ENCODE results near the gene RCAN1. TPM values are rescaled to one million over a fixed set of nuclear protein-coding genes. Genes with fewer than 3 reads are reported as not detected.

The RCAN1 gene
- total and polyA plus RNA-seq, 10 donors, result 5.3 to 28.6 (median 14.7) TPM

GRCh38 chr21:34595457-34595856 is 19.5 kb downstream of the RCAN1 start:
- no peaks in the 10 kb centered on the region for H3K9me3 ChIP-seq
- no peak overlapping the region for H3K27ac ChIP-seq
- no peak for DNase-seq
- H3K36me3 ChIP-seq, result peaks cover 0 to 10% (median 0%) of the 10 kb centered on the region in 6 donors
- intact Hi-C loops (cut with DNase I; ENCODE audit: low total_unique reads), result no loop called here
- H3K4me3 ChIP-seq, result no peak overlapping the region
- H3K27me3 ChIP-seq (replicated peaks in 1 of 7), result no peaks in the 10 kb centered on the region
- peaks cover 0 to 8% (median 0%) of the 10 kb centered on the region in 6 donors for H3K4me1 ChIP-seq
- WGBS, 5 donors, result 58 to 89% (median 78%) methylated on average over 3 to 8 of the region's 8 CpGs
- TF ChIP-seq POLR2A (IDR thresholded peaks at IDR 0.05) (no peak), POLR2AphosphoS5 (IDR thresholded peaks at IDR 0.05) (no peak), CTCF (IDR thresholded peaks at IDR 0.05 in 8 of 11, conservative IDR thresholded peaks at IDR 0.05 in 3 of 11) (no peak)

- H3K27ac ChIP-seq, result no peak overlapping the region
- intact Hi-C loops (cut with DNase I; ENCODE audit: low total_unique reads), result no loop called here
- H3K36me3 ChIP-seq, result peaks cover 0 to 10% (median 0%) of the 10 kb centered on the region in 6 donors
- H3K9me3 ChIP-seq, result no peaks in the 10 kb centered on the region
- no peaks in the 10 kb centered on the region for H3K27me3 ChIP-seq (replicated peaks in 1 of 7)
- WGBS, 5 donors, result 74 to 96% (median 88%) methylated on average over 8 of the region's 8 CpGs
- no peak for DNase-seq
- H3K4me3 ChIP-seq, result no peak overlapping the region
- peaks cover 0 to 13% (median 6%) of the 10 kb centered on the region in 6 donors for H3K4me1 ChIP-seq
- TF ChIP-seq CTCF (IDR thresholded peaks at IDR 0.05 in 8 of 11, conservative IDR thresholded peaks at IDR 0.05 in 3 of 11) (no peak), POLR2A (IDR thresholded peaks at IDR 0.05) (no peak), POLR2AphosphoS5 (IDR thresholded peaks at IDR 0.05) (no peak)
Observed at GRCh38 chr21:34594566-34595234, 20.2 kb downstream of the RCAN1 start.

- H3K36me3 ChIP-seq, result peaks cover 0 to 10% (median 0%) of the 10 kb centered on the region in 6 donors
- intact Hi-C loops (cut with DNase I; ENCODE audit: low total_unique reads), result no loop called here
- TF ChIP-seq POLR2AphosphoS5 (IDR thresholded peaks at IDR 0.05), result no peak
- TF ChIP-seq CTCF (IDR thresholded peaks at IDR 0.05 in 8 of 11, conservative IDR thresholded peaks at IDR 0.05 in 3 of 11), result no peak
- TF ChIP-seq POLR2A (IDR thresholded peaks at IDR 0.05), result no peak
- no peak for DNase-seq
- H3K27ac ChIP-seq, result no peak overlapping the region
- H3K27me3 ChIP-seq (replicated peaks in 1 of 7), result no peaks in the 10 kb centered on the region
- H3K4me1 ChIP-seq, result peaks cover 0 to 16% (median 8%) of the 10 kb centered on the region in 6 donors
- H3K4me3 ChIP-seq, result no peak overlapping the region
- WGBS, 5 donors, result 83 to 90% (median 88%) methylated on average over 12 of the region's 12 CpGs
- no peaks in the 10 kb centered on the region for H3K9me3 ChIP-seq
Observed at GRCh38 chr21:34593954-34594531, 20.9 kb downstream of the RCAN1 start.

- Histone ChIP-seq H3K9me3 (no peaks in the 10 kb centered on the region), H3K27me3 (replicated peaks in 1 of 7) (no peaks in the 10 kb centered on the region), H3K4me3 (no peak overlapping the region), H3K27ac (no peak overlapping the region), H3K4me1 (peaks cover 0 to 16% (median 8%) of the 10 kb centered on the region in 6 donors), H3K36me3 (peaks cover 0 to 10% (median 0%) of the 10 kb centered on the region in 6 donors)
- TF ChIP-seq CTCF (IDR thresholded peaks at IDR 0.05 in 8 of 11, conservative IDR thresholded peaks at IDR 0.05 in 3 of 11) (no peak), POLR2AphosphoS5 (IDR thresholded peaks at IDR 0.05) (no peak), POLR2A (IDR thresholded peaks at IDR 0.05) (no peak)
- intact Hi-C loops (cut with DNase I; ENCODE audit: low total_unique reads), result no loop called here
- no peak for DNase-seq
- WGBS, 5 donors, result 62 to 88% (median 66%) methylated on average over 5 of the region's 5 CpGs
Observed at GRCh38 chr21:34593423-34593822, 21.5 kb downstream of the RCAN1 start.
